HEK293 (cell line): Measurements from ENCODE around the gene KCTD17.

Experiments
- CTCF ChIP-seq: fragments of 450-650 bp; formaldehyde crosslinking; IDR thresholded peaks from 2 replicates; pipeline ENCODE4 v1.5.1; 2016; ENCODE audit warnings: missing biosample characterization, missing genetic modification characterization
- ZNF248 ChIP-seq: fragments of 450-650 bp; formaldehyde crosslinking; IDR thresholded peaks from 2 replicates; pipeline ENCODE4 v1.5.1; 2017; ENCODE audit warnings: missing biosample characterization, missing genetic modification characterization

- no peak for TF ChIP-seq ZNF248 (tag by site-specific recombination)
- TF ChIP-seq CTCF (tag by site-specific recombination) = no peak
Measured at GRCh38 chr22:37015587-37015878, 36.0 kb upstream of the KCTD17 start.
